Ishikawa (cell line): ENCODE data around the gene ST3GAL5.

ENCODE experiments used
- CEBPB ChIP-seq: IDR thresholded peaks from 2 replicates; pipeline ENCODE4 v1.6.1; 2012
- CREB1 ChIP-seq: IDR thresholded peaks from 2 replicates; pipeline ENCODE4 v1.6.1; 2012; ENCODE audit warnings: low read depth
- EGR1 ChIP-seq: IDR thresholded peaks from 2 replicates; pipeline ENCODE4 v1.6.1; 2012
- EP300 ChIP-seq: IDR thresholded peaks from 2 replicates; pipeline ENCODE4 v1.6.1; 2012; ENCODE audit warnings: borderline replicate concordance
- FOXM1 ChIP-seq: IDR thresholded peaks from 2 replicates; pipeline ENCODE4 v1.6.1; 2012; ENCODE audit warnings: low read depth, borderline replicate concordance
- NFIC ChIP-seq: IDR thresholded peaks from 2 replicates; pipeline ENCODE4 v1.6.1; 2012
- RAD21 ChIP-seq: IDR thresholded peaks from 2 replicates; pipeline ENCODE4 v1.6.1; 2012; ENCODE audit warnings: low read depth
- REST ChIP-seq: IDR thresholded peaks from 2 replicates; pipeline ENCODE4 v1.6.1; 2012; ENCODE audit warnings: low read depth, mild to moderate bottlenecking
- TAF1 ChIP-seq: IDR thresholded peaks from 2 replicates; pipeline ENCODE4 v1.6.1; 2012; ENCODE audit warnings: low read depth, mild to moderate bottlenecking
- TCF12 ChIP-seq: IDR thresholded peaks from 2 replicates; pipeline ENCODE4 v1.6.1; 2012; ENCODE audit warnings: low read depth
- TEAD4 ChIP-seq: IDR thresholded peaks from 2 replicates; pipeline ENCODE4 v1.6.1; 2012
- USF1 ChIP-seq: IDR thresholded peaks from 2 replicates; pipeline ENCODE4 v1.6.1; 2012
- YY1 ChIP-seq: IDR thresholded peaks from 2 replicates; pipeline ENCODE4 v1.6.1; 2012; ENCODE audit warnings: low read depth
- ZBTB7A ChIP-seq: IDR thresholded peaks from 2 replicates; pipeline ENCODE4 v1.6.1; 2012; ENCODE audit warnings: low read depth
- TF ChIP-seq, protein P1 (sequence below): IDR thresholded peaks from 2 replicates; pipeline ENCODE4 v1.6.1; 2012

Gene ST3GAL5

GRCh38 chr2:85794491-85795121, 94.2 kb downstream of the ST3GAL5 start:
- TF ChIP-seq TAF1: no peak
- TF ChIP-seq, protein P1, sequence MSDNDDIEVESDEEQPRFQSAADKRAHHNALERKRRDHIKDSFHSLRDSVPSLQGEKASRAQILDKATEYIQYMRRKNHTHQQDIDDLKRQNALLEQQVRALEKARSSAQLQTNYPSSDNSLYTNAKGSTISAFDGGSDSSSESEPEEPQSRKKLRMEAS: no peak
- TF ChIP-seq USF1: no peak
- no peak for TF ChIP-seq NFIC
- no peak for TF ChIP-seq TCF12
- no peak for TF ChIP-seq TEAD4
- no peak for TF ChIP-seq EP300
- no peak for TF ChIP-seq ZBTB7A
- no peak for TF ChIP-seq CEBPB
- TF ChIP-seq REST: no peak
- no peak for TF ChIP-seq EGR1
- TF ChIP-seq FOXM1: no peak
- TF ChIP-seq RAD21: no peak
- TF ChIP-seq YY1: no peak

GRCh38 chr2:85794038-85794441, 94.8 kb downstream of the ST3GAL5 start:
- TF ChIP-seq NFIC: no peak
- TF ChIP-seq TAF1: no peak
- no peak for TF ChIP-seq REST
- TF ChIP-seq, protein P1: no peak
- TF ChIP-seq YY1: no peak
- no peak for TF ChIP-seq EGR1
- TF ChIP-seq FOXM1: no peak
- no peak for TF ChIP-seq TCF12
- TF ChIP-seq CREB1: no peak
- TF ChIP-seq RAD21: no peak
- TF ChIP-seq USF1: no peak
- no peak for TF ChIP-seq EP300
- no peak for TF ChIP-seq TEAD4
- TF ChIP-seq CEBPB: no peak
- TF ChIP-seq ZBTB7A: no peak

DNA sequence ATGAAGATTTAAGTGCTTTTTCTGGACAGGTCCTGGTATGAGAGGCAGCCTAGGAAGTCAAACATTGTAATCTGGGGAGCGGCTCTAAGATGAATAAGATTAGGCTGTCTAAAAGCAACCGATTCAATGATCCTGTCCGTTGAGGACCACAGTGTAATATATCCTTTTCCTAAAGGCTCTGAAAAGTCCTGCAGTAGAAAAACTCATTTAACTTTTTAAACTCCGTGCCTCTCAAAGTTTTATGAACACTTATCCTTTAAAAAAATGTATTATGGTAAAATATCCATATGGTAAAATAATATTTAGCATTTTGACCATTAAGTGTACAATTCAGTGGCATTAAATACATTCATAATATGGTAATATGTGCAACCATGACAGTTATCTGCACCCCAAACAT, 95.2 kb downstream of the ST3GAL5 start:
- TF ChIP-seq CEBPB: no peak
- TF ChIP-seq REST: no peak
- no peak for TF ChIP-seq EP300
- TF ChIP-seq, protein P1: no peak
- TF ChIP-seq TEAD4: no peak
- TF ChIP-seq FOXM1: no peak
- TF ChIP-seq NFIC: no peak
- TF ChIP-seq CREB1: no peak
- TF ChIP-seq RAD21: no peak
- no peak for TF ChIP-seq TCF12
- no peak for TF ChIP-seq TAF1
- TF ChIP-seq EGR1: no peak
- TF ChIP-seq USF1: no peak
- no peak for TF ChIP-seq YY1
- TF ChIP-seq ZBTB7A: no peak
